D721Med (cell line): Measurements from ENCODE around the gene CTNNA2.

Source experiments
- DNase-seq: peaks from one replicate; pipeline ENCODE4 v3.0.0; 2011; ENCODE audit warnings: low spot score; ENCODE audit not compliant: insufficient read length
- FAIRE-seq: peaks from 2 replicates; lab custom pipeline; 2011; peaks lifted over from hg19 to GRCh38; lab: Jason Lieb, UNC
- CTCF ChIP-seq: IDR thresholded peaks from 2 replicates; pipeline ENCODE4 v1.5.1; 2012; ENCODE audit warnings: mild to moderate bottlenecking, control low read depth; ENCODE audit not compliant: insufficient read depth; ENCODE audit errors: missing control alignments

CTNNA2 gene

DNA sequence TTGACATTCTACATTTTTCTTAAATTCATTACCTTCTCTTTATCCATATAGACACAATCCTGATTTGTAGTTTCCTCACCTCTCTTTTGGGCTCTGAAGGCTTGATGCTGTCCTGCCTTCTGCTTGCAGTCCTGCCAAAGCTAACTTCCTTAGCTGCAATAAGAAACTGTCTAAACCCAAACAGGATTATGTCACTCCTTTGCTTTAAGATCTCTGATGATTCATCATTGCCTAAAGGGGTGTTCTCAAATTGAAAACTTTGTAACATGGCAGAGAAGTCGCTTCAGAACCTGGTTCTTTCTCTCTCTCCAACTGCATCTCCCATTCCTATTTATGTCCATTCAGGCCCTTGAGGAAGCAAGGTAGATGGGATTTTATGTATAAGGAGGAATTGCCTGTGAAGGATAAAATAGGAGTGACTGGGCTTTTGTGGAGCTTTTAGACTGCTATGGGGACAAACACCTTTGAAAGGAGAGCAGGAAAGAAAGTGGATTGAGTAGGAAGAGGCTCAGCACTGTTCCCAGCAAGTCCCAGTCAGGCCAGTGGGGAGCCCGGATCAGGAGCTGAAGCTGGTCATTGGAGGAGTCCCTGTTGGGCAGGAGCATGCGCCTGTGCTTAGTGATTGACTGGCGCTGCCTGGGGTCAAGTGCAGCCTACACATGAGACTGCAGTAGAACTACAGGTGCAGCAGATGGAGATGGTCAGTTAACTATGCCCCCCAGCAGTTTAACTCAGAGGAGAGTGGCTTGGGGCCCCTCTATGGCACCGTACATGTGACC lies 390.6 kb downstream of the CTNNA2 start:
- no peak for DNase-seq
- FAIRE-seq = no peak
- TF ChIP-seq CTCF = no peak

DNA sequence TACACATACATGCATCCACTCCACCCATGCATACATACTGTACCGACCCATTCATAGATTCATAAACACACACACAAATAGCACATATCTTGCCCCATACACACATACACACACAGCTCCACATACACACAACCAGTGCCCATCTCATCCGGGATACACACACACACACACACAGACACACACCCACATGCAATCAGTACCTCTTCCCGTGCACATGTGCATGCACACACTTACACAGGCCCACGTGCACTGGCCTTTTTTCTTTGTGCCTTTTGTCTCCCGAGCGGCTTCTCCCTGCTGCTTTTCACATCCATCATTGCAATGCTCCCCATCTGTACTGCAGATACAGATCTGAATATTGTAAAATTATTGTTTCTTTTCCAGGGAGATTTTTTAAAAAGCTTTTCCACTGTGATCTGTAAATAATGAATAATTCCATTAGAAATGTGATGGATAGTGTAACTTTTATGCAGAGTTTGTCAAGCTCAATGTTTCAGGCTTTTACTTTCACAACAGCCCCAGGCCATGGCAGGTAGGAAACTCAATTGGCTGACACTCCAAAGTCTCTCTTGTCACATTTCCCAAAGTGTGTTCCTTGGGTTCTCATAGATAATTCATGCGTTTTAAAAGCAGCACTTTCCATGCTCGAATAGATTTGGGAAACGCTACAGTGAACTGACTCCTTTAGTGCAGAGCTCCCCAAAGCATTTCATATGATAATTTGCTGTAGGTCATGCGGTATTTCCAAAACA lies 393.5 kb downstream of the CTNNA2 start:
- no peak for DNase-seq
- TF ChIP-seq CTCF = no peak
- no peak for FAIRE-seq

DNA sequence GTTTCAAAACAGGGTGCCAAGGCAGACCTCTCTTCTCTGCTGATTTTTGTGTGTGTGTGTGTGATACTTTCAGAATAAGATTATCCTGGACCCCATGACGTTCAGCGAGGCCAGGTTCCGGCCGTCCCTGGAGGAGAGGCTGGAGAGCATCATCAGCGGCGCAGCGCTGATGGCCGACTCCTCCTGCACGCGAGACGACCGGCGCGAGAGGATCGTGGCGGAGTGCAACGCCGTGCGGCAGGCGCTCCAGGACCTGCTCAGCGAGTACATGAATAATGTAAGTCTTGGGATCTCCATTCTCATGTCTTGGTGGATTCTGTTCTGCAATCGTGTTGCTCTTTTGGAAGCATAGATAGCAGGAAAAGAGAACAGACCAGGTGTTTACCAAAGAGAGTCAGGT lies 396.7 kb downstream of the CTNNA2 start:
- DNase-seq = no peak
- no peak for TF ChIP-seq CTCF
- FAIRE-seq = no peak

GRCh38 chr2:79910643-79911042 lies 397.8 kb downstream of the CTNNA2 start:
- no peak for TF ChIP-seq CTCF
- DNase-seq = no peak

GRCh38 chr2:79915455-79915854 lies 402.6 kb downstream of the CTNNA2 start:
- TF ChIP-seq CTCF = no peak
- FAIRE-seq (no peak), DNase-seq (no peak)

More at GRCh38 chr2:79910643-79911042, 397.8 kb downstream of the CTNNA2 start:
- FAIRE-seq = no peak

DNA sequence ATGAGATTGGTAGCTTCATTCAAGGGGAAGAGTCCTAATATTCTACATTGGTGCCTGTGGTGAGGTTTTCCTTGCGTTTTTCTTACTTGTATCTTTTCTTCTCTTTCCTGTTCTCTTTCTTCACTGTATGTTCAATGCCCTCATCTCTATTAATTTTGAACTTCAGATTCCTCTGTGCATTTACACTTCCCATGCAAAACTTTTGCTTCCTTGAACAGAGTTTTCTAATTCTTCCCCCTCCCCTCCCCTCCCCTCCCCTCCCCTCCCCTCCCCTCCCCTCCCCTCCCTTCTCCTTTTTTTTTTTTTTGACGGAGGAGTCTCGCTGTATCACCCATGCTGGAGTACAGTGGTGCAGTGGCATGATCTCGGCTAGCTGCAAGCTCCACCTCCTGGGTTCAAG lies 403.4 kb downstream of the CTNNA2 start:
- DNase-seq = no peak
- no peak for TF ChIP-seq CTCF
- no peak for FAIRE-seq
